ENCODE measurements around the gene ZNF536. TPM values are rescaled to one million over a fixed set of nuclear protein-coding genes. Genes with fewer than 3 reads are reported as not detected.
"Not testable (repeated sequence)": the region's sequence is repeated elsewhere in the genome, so short reads cannot be mapped to it uniquely, and the experiment has no call there.

The ZNF536 gene
- total RNA-seq, 1 experiment from 2014 or later = not detected

DNA sequence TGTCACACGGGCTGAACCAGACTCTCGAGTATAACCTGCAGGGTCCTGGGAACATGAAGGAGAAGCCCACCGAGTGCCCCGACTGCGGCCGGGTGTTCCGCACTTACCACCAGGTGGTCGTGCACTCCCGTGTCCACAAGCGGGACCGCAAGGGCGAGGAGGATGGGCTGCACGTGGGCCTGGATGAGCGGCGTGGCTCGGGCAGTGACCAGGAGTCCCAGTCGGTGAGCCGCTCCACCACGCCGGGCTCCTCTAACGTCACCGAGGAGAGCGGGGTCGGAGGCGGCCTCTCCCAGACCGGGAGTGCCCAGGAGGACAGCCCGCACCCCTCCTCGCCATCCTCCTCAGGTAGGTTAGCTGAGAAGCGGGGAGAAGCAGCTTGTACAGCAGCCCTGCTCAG, 73.2 kb downstream of the ZNF536 start:
- Histone ChIP-seq H2AFZ (ENCODE audit: low read length) (no peak overlapping the region), H3K9ac (ENCODE audit: extremely low read depth, insufficient read length, low read length) (no peak overlapping the region), H4K91ac (ENCODE audit: insufficient read length, low read depth, low read length) (no peak overlapping the region), H3T11ph (ENCODE audit: low read length) (no peak overlapping the region), H3K27ac (ENCODE audit: insufficient read length, low read depth, low read length) (no peak overlapping the region), H4K5ac (ENCODE audit: insufficient read length, low read depth, low read length) (no peak overlapping the region), H3K79me1 (ENCODE audit: insufficient read depth, low read depth, low read length, poor library complexity, severe bottlenecking) (no peaks in the 10 kb centered on the region), H3K23ac (ENCODE audit: insufficient read length, low read depth, low read length) (no peak overlapping the region), H3K56ac (ENCODE audit: insufficient read length, low read depth, low read length) (no peak overlapping the region), H2BK5ac (ENCODE audit: insufficient read length, low read length) (no peak overlapping the region), H3K4ac (ENCODE audit: low read depth, low read length) (no peak overlapping the region), H4K20me1 (ENCODE audit: control insufficient read depth, insufficient read depth, insufficient read length) (no peaks in the 10 kb centered on the region), H3K79me2 (ENCODE audit: insufficient read depth, low read length) (no peaks in the 10 kb centered on the region), H2BK12ac (ENCODE audit: insufficient read length, low read depth, low read length) (no peak overlapping the region), H3K4me2 (ENCODE audit: insufficient read depth, insufficient read length, low read length) (no peak overlapping the region), H3K18ac (ENCODE audit: insufficient read length, low read depth, low read length) (no peak overlapping the region), H3K27me3 (ENCODE audit: insufficient read depth, low read length) (no peaks in the 10 kb centered on the region), H4K8ac (replicated peaks; ENCODE audit: insufficient read length, low read depth, low read length) (no peak overlapping the region), H2AK5ac (ENCODE audit: insufficient read length, low read length) (no peak overlapping the region), H2BK15ac (ENCODE audit: low read depth, low read length) (no peak overlapping the region), H2BK20ac (ENCODE audit: low read depth, low read length, poor library complexity, severe bottlenecking) (no peak overlapping the region), H3K14ac (ENCODE audit: insufficient read depth, low read length) (no peak overlapping the region), H3K23me2 (ENCODE audit: insufficient read length, low read depth, low read length, poor library complexity, severe bottlenecking) (no peaks in the 10 kb centered on the region), H3K4me1 (ENCODE audit: insufficient read depth, low read length) (peaks cover 3% of the 10 kb centered on the region; the same call in 1 of the 2 replicates), H2BK120ac (ENCODE audit: low read depth, low read length, poor library complexity, severe bottlenecking) (no peak overlapping the region), H3K9me3 (ENCODE audit: control insufficient read depth, low read depth, low read length) (no peaks in the 10 kb centered on the region)
- Mint-ChIP-seq H3K27ac (no peak overlapping the region), H3K27me3 (ENCODE audit: low read depth) (peaks cover 1% of the 10 kb centered on the region), H3K9me3 (no peaks in the 10 kb centered on the region), H3K36me3 (ENCODE audit: insufficient read depth in 1 of 3, low read depth in 3 of 3) (no peaks in the 10 kb centered on the region), H3K4me1 (peaks cover 34 to 41% of the 10 kb centered on the region in 2 experiments), H3K4me3 (no peak overlapping the region)
- TF ChIP-seq, protein P1, sequence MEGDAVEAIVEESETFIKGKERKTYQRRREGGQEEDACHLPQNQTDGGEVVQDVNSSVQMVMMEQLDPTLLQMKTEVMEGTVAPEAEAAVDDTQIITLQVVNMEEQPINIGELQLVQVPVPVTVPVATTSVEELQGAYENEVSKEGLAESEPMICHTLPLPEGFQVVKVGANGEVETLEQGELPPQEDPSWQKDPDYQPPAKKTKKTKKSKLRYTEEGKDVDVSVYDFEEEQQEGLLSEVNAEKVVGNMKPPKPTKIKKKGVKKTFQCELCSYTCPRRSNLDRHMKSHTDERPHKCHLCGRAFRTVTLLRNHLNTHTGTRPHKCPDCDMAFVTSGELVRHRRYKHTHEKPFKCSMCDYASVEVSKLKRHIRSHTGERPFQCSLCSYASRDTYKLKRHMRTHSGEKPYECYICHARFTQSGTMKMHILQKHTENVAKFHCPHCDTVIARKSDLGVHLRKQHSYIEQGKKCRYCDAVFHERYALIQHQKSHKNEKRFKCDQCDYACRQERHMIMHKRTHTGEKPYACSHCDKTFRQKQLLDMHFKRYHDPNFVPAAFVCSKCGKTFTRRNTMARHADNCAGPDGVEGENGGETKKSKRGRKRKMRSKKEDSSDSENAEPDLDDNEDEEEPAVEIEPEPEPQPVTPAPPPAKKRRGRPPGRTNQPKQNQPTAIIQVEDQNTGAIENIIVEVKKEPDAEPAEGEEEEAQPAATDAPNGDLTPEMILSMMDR (conservative IDR thresholded peaks at IDR 0.05) = no peak
- WGBS (ENCODE audit: extremely low coverage, insufficient read length, low lambda C conversion rate) = no CpG with 5 or more reads among the region's 29 CpGs
- DNase-seq = no peak

- H4K5ac ChIP-seq (ENCODE audit: insufficient read length, low read depth, low read length); H3K9me3 ChIP-seq (ENCODE audit: control insufficient read depth, low read depth, low read length); H3K23me2 ChIP-seq (ENCODE audit: insufficient read length, low read depth, low read length, poor library complexity, severe bottlenecking); H2BK20ac ChIP-seq (ENCODE audit: low read depth, low read length, poor library complexity, severe bottlenecking); H2BK15ac ChIP-seq (ENCODE audit: low read depth, low read length); H4K91ac ChIP-seq (ENCODE audit: insufficient read length, low read depth, low read length); H2AFZ ChIP-seq (ENCODE audit: low read length); H3K56ac ChIP-seq (ENCODE audit: insufficient read length, low read depth, low read length); H3K27me3 ChIP-seq (ENCODE audit: insufficient read depth, low read length); H3K79me1 ChIP-seq (ENCODE audit: insufficient read depth, low read depth, low read length, poor library complexity, severe bottlenecking); H3K4ac ChIP-seq (ENCODE audit: low read depth, low read length); H3T11ph ChIP-seq (ENCODE audit: low read length); H2BK12ac ChIP-seq (ENCODE audit: insufficient read length, low read depth, low read length); H3K9ac ChIP-seq (ENCODE audit: extremely low read depth, insufficient read length, low read length); H4K20me1 ChIP-seq (ENCODE audit: control insufficient read depth, insufficient read depth, insufficient read length); H3K36me3 Mint-ChIP-seq (ENCODE audit: insufficient read depth in 1 of 3, low read depth in 3 of 3); H3K27ac ChIP-seq (ENCODE audit: insufficient read length, low read depth, low read length); H3K14ac ChIP-seq (ENCODE audit: insufficient read depth, low read length); H3K4me2 ChIP-seq (ENCODE audit: insufficient read depth, insufficient read length, low read length); H3K18ac ChIP-seq (ENCODE audit: insufficient read length, low read depth, low read length); DNase-seq; H2BK120ac ChIP-seq (ENCODE audit: low read depth, low read length, poor library complexity, severe bottlenecking); H3K27me3 Mint-ChIP-seq (ENCODE audit: low read depth); H3K23ac ChIP-seq (ENCODE audit: insufficient read length, low read depth, low read length); H2AK5ac ChIP-seq (ENCODE audit: insufficient read length, low read length); H4K8ac ChIP-seq (replicated peaks; ENCODE audit: insufficient read length, low read depth, low read length); H3K4me1 ChIP-seq (ENCODE audit: insufficient read depth, low read length); H3K9me3 Mint-ChIP-seq; H3K79me2 ChIP-seq (ENCODE audit: insufficient read depth, low read length); H2BK5ac ChIP-seq (ENCODE audit: insufficient read length, low read length); H3K4me3 Mint-ChIP-seq: not testable (repeated sequence)
- Mint-ChIP-seq H3K4me1 (peaks cover 37 to 46% of the 10 kb centered on the region in 2 experiments), H3K27ac (0 out of 7 replicates have a peak overlapping the region, but pooled peaks of 1 of the 3 experiments have one; percentile 39)
- WGBS (ENCODE audit: extremely low coverage, insufficient read length, low lambda C conversion rate) = no CpG with 5 or more reads among the region's 9 CpGs
Measured at GRCh38 chr19:30446120-30446519, 73.9 kb downstream of the ZNF536 start.

Measured in H9 (cell line).